ENCODE results near the gene MMP7.

Gene MMP7

DNA sequence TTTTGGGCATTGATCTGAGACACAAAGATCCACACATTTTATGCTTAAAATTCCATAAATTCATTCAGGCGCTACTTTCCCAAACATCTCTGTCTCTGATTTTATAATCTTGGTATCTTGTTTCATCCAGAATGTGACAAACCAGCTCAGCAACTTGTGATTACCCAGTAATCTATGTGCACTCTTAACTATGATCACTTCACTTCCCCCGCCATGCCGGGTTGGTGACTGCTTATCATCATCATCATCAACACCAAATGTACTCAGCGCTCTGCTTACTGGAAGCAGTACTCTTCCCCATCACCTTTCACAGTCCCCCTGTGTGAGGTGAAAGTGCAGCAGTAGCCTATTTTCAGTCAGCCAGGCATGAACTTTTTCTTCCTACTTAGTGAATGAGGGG lies 15.2 kb upstream of the MMP7 start:
- Histone ChIP-seq H3K9me3 (no peaks in the 10 kb centered on the region), H3K36me3 (no peaks in the 10 kb centered on the region), H3K27me3 (no peaks in the 10 kb centered on the region), H3K27ac (no peak overlapping the region), H4K20me1 (no peaks in the 10 kb centered on the region), H3K4me3 (no peak overlapping the region), H3K9ac (no peak overlapping the region), H3K4me1 (peaks cover 26% of the 10 kb centered on the region), H3K4me2 (no peak overlapping the region)
- TF ChIP-seq Cebpa-rat (IDR thresholded peaks at IDR 0.05) = no peak

DNA sequence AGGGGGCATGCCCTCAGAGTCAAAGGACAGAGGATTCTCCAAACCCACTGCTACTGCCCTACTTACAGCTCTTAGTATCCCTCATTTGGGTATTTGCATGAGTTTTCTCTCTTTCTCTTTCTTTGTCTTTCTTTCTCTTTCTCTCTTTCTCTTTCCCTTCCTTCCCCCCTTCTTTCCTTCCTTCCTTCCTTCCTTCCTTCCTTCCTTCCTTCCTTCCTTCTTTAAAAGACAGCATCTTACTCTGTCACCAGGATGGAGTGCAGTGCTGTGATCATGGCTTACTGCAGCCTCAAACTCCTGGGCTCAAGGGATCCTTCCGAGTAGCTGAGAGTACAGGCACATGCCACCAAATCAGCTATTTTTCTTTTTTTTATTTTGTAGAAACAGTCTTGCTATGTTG lies 14.0 kb upstream of the MMP7 start:
- Histone ChIP-seq H3K4me2 (no peak overlapping the region), H3K27ac (no peak overlapping the region), H4K20me1 (no peaks in the 10 kb centered on the region), H3K4me1 (peaks cover 29% of the 10 kb centered on the region), H3K9ac (no peak overlapping the region), H3K27me3 (no peaks in the 10 kb centered on the region), H3K4me3 (no peak overlapping the region), H3K9me3 (peaks cover 5% of the 10 kb centered on the region), H3K36me3 (no peaks in the 10 kb centered on the region)
- TF ChIP-seq Cebpa-rat (IDR thresholded peaks at IDR 0.05) = no peak

DNA sequence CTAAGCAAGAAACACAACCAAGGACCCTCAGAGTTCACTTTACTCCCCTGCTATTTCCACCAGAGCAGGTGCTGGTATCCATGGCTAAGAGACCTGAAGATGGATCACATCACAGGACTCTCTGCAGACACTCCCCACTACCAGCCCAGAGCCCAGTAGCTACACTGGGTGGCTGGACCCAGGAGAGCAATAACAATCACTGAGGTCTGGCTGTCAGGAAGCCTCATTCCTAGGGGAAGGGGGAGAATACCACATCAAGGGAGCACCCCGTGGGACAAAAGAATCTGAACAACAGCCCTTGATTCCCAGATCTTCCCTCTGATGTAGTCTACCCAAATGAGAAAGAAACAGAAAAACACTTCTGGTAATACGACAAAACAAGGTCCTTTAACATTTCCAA lies 9.0 kb upstream of the MMP7 start:
- TF ChIP-seq Cebpa-rat (IDR thresholded peaks at IDR 0.05) = no peak
- H3K4me1 ChIP-seq = peaks cover 55% of the 10 kb centered on the region
- no peak overlapping the region for H3K27ac ChIP-seq
- H3K4me2 ChIP-seq = peak overlapping the region; percentile 56
- no peaks in the 10 kb centered on the region for H4K20me1 ChIP-seq
- H3K9me3 ChIP-seq = peaks cover 5% of the 10 kb centered on the region
- no peak overlapping the region for H3K9ac ChIP-seq
- H3K36me3 ChIP-seq = no peaks in the 10 kb centered on the region
- no peak overlapping the region for H3K4me3 ChIP-seq
- H3K27me3 ChIP-seq = no peaks in the 10 kb centered on the region

DNA sequence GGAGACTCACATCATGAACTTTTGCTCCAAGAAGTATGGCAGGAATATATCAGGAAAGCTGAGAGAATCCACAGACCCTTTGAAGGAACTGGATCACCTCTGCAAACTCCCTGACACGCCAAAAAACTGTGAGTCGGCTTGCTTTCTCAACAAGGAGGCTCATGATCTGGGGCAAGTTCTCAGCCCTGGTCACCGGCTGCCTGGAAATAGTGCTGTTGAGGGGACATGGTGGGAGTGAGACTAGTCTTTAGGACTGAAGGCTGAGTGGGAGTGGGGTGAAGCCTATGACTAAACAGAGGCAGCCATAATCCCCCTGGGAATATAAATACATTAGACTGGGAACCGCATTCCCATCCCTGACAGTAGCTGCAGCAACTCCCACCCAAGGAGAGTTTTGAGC lies 8.4 kb upstream of the MMP7 start:
- H3K4me1 ChIP-seq = peaks cover 59% of the 10 kb centered on the region
- no peaks in the 10 kb centered on the region for H3K36me3 ChIP-seq
- no peak overlapping the region for H3K4me3 ChIP-seq
- H3K27me3 ChIP-seq = no peaks in the 10 kb centered on the region
- H3K27ac ChIP-seq = no peak overlapping the region
- H3K9ac ChIP-seq = no peak overlapping the region
- no peak for TF ChIP-seq Cebpa-rat (IDR thresholded peaks at IDR 0.05)
- peaks cover 5% of the 10 kb centered on the region for H3K9me3 ChIP-seq
- no peaks in the 10 kb centered on the region for H4K20me1 ChIP-seq
- peak overlapping the region; percentile 56 for H3K4me2 ChIP-seq

DNA sequence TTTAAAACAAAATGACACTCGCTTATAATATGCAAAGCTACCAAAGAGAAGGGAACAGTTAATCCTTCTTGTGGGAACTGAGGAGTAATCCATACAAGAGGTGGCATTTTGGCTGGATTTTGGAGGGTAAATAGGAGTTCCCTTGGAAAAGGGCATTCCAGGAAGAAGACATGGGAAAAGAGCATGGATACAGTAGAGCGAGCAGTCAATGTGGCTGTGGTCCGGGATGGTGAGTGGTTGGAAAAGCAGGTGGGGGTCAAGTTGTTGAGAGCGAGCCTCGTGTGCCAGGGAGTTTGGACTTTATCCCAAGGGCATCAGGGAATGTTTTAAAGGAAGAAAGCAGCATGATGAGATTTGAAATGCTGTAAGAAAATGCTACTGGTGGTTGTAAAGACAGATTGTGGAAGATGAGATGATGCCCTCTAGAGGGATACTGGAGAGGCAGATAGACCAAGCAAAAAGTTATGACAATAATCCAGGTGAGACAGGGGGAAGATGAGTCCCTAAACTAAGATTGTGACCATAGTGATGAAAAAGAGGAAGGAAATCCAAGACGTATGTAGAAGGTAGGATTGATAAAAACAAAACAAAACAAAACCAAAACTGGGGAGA lies 3.8 kb upstream of the MMP7 start:
- Histone ChIP-seq H3K27me3 (no peaks in the 10 kb centered on the region), H3K4me3 (no peak overlapping the region), H3K36me3 (no peaks in the 10 kb centered on the region), H3K27ac (no peak overlapping the region), H3K9ac (no peak overlapping the region), H3K4me2 (no peak overlapping the region), H3K9me3 (no peaks in the 10 kb centered on the region; the same call in 1 of the 2 replicates), H3K4me1 (peaks cover 48% of the 10 kb centered on the region), H4K20me1 (no peaks in the 10 kb centered on the region)
- TF ChIP-seq Cebpa-rat (IDR thresholded peaks at IDR 0.05) = no peak

DNA sequence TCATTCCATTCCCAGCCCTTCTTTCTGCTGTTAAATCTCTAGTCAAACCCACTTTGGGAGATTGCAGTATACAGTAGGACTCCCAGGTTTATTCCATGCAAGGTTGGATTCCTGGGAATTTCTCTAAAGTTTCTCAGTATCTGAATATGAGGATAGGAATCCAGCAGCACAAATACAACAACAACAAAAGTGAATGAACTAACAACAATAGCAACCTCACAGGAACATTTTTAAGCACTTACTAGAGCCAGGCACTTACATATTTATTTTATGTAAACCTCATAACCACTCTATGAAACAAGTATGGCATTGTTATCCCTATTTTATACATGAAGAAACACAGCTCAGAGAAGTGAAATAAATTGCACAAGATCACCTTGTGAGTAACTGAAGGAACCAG lies 1.9 kb downstream of the MMP7 start:
- no peak overlapping the region for H3K4me3 ChIP-seq
- no peaks in the 10 kb centered on the region for H3K36me3 ChIP-seq
- H4K20me1 ChIP-seq = no peaks in the 10 kb centered on the region
- TF ChIP-seq Cebpa-rat (IDR thresholded peaks at IDR 0.05) = no peak
- H3K4me1 ChIP-seq = no peaks in the 10 kb centered on the region
- no peaks in the 10 kb centered on the region for H3K9me3 ChIP-seq
- no peak overlapping the region for H3K4me2 ChIP-seq
- no peak overlapping the region for H3K27ac ChIP-seq
- no peaks in the 10 kb centered on the region for H3K27me3 ChIP-seq
- no peak overlapping the region for H3K9ac ChIP-seq

DNA sequence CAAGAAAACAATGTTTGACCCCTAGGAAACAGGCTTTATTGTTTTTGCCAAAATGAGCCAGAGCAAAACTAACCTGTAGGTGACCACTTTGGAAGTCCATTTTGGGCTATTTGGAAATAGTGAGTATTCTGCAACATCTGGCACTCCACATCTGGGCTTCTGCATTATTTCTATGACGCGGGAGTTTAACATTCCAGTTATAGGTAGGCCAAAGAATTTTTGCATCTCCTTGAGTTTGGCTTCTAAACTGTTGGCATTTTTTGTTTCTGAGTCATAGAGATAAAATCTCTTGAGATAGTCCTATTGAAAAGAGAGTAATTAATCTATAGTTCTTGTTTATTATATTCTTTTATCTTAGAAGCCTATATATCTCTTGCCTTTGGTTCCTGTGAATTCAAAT lies 2.9 kb downstream of the MMP7 start:
- TF ChIP-seq Cebpa-rat (IDR thresholded peaks at IDR 0.05) = no peak
- H3K36me3 ChIP-seq = no peaks in the 10 kb centered on the region
- H3K4me2 ChIP-seq = no peak overlapping the region
- H3K27me3 ChIP-seq = no peaks in the 10 kb centered on the region
- H3K9me3 ChIP-seq = no peaks in the 10 kb centered on the region
- no peak overlapping the region for H3K27ac ChIP-seq
- H4K20me1 ChIP-seq = no peaks in the 10 kb centered on the region
- no peak overlapping the region for H3K4me3 ChIP-seq
- H3K4me1 ChIP-seq = peaks cover 3% of the 10 kb centered on the region
- no peak overlapping the region for H3K9ac ChIP-seq

DNA sequence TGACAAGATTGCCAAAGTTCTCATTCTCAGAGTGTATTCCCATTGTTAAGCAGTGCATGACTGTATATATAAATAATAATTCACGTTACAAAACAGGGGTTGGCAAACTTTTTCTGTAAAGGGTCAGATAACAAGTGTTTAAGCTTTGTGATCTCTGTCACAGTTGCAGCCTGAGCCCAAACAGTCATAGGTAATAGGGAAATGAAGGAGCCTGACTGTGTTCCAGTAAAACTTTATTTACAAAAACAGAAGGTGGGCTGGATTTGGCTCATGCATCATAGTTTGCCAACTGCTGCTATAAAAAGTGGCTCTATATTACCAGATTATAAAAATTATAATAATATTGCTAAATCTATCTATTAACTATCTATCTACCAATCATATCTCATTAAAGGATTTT lies 3.5 kb downstream of the MMP7 start:
- Histone ChIP-seq H3K4me1 (peaks cover 10% of the 10 kb centered on the region), H3K9me3 (no peaks in the 10 kb centered on the region), H3K27me3 (no peaks in the 10 kb centered on the region), H3K4me2 (no peak overlapping the region), H4K20me1 (no peaks in the 10 kb centered on the region), H3K36me3 (no peaks in the 10 kb centered on the region), H3K9ac (no peak overlapping the region), H3K4me3 (no peak overlapping the region), H3K27ac (no peak overlapping the region)
- TF ChIP-seq Cebpa-rat (IDR thresholded peaks at IDR 0.05) = no peak

DNA sequence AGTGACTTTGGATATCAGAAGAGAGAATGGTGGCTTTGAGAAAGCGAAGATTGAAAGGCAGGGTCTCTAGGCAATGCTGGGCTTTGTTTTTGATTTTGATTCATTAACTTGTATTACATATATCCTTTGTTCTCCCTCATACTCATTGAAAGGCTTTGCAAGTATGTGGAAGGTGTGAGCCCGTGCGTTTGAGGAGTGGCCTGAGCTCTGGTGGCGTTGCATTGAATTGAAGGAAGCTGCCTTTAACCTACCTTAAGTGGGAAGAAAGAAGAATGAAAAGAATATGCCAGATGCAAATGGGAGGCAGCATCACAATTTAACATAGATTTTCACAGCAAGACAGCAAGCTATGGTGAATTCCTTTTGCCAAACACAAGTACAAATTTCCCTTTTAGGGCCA lies 6.7 kb downstream of the MMP7 start:
- Histone ChIP-seq H3K4me2 (no peak overlapping the region), H3K36me3 (no peaks in the 10 kb centered on the region), H3K27me3 (no peaks in the 10 kb centered on the region), H3K4me3 (no peak overlapping the region), H3K9me3 (no peaks in the 10 kb centered on the region), H3K27ac (no peak overlapping the region), H3K4me1 (peaks cover 10% of the 10 kb centered on the region), H3K9ac (no peak overlapping the region), H4K20me1 (no peaks in the 10 kb centered on the region)
- TF ChIP-seq Cebpa-rat (IDR thresholded peaks at IDR 0.05) = no peak

DNA sequence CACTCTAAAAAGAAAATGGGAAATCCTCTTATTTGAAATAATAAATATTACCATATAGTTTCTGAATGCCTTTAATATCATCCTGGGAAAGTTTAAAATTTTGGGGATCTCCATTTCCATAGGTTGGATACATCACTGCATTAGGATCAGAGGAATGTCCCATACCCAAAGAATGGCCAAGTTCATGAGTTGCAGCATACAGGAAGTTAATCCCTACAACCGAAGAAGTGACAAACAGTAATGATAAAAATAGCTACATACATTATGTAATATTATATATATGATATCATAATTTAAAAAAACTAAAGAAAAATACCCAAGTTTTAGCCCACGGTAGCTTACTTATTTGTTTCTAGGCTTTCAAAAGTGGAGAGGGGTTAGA lies 7.4 kb downstream of the MMP7 start:
- H3K9me3 ChIP-seq = no peaks in the 10 kb centered on the region
- no peak overlapping the region for H3K27ac ChIP-seq
- H3K4me2 ChIP-seq = no peak overlapping the region
- H3K4me3 ChIP-seq = no peak overlapping the region
- no peaks in the 10 kb centered on the region for H4K20me1 ChIP-seq
- TF ChIP-seq Cebpa-rat (IDR thresholded peaks at IDR 0.05) = no peak
- H3K36me3 ChIP-seq = no peaks in the 10 kb centered on the region
- no peak overlapping the region for H3K9ac ChIP-seq
- no peaks in the 10 kb centered on the region for H3K27me3 ChIP-seq
- H3K4me1 ChIP-seq = peaks cover 10% of the 10 kb centered on the region
